HL-60/S4 treated with phorbol 12-myristate 13-acetate at 8.2 ng/mL for 4 days and 3 days (cell line): Measurements from ENCODE around the gene RHOBTB3.

Experiments used
- in situ Hi-C: fragments of 300-500 bp; cut with MboI; formaldehyde crosslinking; loops from 2 replicates; pipeline ENCODE4 v1.15.0; 2022; ENCODE audit warnings: low sequenced_read_pairs

Gene RHOBTB3

DNA sequence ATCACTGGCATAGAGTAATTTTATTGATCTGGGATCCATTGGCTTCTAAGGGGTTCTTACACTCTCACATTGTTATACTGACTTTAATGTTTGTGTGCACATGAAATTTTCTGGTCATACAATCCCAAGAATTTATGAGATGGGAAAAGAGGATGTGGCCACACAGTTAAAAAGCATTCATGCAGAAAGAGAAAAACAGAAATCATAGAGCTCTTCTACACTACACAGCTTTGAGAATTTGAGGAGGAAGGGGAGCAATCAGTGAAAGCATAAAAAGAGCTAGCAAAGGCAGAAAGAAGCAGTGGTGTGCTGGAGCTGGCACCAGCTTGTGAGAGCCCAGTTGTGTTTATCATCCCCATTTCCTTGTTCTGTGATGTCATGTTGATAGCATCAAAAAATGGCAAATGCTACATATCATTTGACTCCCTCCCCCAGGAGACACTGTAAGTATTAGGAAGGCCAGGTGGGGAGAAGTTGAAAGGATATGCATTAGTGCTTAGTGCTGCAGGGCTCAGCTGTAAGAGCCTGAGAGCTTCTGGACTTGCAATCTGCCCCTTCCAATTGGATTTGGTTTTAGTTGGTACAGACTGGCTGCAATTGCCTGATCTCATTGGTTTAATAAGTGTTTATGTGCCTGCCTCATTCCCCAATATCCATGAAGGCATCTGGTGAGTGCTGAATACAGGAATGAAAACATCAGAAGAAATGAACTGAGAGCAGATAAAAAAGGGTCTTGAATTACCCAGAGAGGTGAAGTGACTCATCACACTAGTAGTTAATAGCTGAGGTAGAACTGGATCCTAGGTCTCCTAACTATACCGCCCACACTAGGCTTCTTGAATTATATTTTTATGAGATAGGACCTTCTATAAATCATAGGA, 30.9 kb downstream of the RHOBTB3 start:
- in situ Hi-C loops = no loop called here

DNA sequence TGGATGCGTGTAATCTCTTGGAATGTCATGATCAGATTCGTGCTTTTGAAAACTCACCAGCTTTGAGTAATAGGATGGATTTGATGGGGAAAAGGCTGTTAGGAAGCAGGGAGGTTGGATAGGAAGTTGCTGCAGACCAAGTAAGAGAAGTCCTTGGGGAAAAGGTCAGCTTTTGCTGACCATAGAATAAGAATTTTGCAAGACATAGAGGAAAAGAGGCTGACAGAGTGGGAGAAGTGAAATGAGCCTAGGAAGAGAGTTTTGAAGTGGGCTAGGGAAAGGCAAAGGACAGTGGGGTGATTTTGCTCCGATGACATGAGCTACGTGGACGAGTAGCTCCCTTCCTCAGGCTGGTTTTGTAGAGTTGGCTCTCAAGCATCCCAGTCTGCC, 31.5 kb downstream of the RHOBTB3 start:
- in situ Hi-C loops = no loop called here

DNA sequence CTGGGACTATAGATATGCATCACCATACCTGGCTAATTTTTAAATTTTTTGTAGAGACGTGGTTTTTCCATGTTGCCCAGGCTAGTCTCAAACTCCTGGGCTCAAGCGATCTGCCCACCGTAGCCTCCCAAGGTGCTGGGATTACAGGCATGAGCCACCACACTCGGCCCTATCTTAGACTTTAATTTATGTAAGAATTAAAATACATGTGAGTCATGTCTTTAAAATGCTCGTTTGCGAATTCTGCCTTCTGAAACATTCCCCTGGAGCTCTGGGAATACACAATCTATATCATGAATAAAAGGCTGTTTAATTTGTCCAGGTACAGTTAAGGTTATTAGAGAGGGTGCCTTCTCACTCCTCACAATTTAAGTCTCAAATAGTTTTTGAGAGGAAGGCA, 32.8 kb downstream of the RHOBTB3 start:
- in situ Hi-C loops = no loop called here

DNA sequence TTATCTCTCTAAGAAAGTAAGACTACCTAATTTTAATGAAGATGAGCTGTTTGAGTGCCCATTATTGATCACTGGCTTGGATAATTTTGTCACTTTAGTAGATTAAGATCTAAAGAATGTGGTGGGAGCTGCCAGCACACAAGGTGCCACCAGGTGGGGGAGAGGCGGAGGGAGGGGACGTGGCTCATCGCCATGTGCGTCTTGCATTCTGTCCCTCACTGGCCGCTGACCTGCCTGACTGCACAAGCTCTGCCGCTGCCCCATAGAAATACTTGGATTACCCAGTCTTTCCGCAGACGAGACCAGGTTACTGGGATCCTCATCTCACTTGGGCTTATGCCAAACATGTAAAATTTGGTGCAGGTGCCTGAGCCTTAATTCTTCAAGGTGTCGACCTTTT, 37.6 kb downstream of the RHOBTB3 start:
- in situ Hi-C loops = no loop called here

DNA sequence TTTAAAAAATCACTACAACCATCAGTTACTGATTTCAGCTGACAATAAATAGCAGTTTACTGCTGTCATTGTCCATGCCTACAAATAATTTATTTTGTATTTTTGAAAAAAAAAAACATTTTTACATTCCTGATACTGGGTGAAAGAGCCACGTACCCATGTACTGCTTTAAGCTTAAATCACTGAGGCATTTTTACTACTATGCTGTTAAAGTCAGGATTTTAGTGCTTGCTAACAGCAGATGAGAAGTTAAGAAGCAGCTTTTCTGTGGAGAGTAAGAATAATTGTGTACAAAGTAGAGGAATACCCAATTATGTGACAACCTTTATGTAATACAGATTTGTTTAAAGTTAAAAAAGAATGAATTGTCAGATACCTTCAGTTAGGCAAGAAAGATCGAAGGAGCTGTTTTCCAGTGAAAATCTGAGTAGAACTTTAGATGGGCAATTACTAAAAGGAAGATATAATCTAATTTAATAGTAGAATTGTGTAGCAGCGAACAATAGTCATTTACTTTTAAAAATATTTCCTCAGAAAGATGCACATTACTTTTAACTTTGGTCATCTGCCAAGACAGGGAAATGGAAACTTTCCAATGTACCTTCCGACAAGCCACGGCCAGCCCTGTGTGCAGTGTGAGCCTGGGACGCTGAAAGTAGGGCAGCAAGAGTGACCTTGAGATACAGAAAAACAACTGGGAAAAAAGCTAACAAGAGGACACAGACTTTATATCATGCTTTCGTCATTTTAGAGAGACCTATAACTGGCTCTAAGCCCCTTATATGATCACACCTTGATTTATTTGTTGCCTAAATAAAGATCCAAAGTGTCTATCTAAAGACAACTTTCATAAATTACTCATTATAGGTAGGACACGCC, 39.9 kb downstream of the RHOBTB3 start:
- in situ Hi-C loops = no loop called here

DNA sequence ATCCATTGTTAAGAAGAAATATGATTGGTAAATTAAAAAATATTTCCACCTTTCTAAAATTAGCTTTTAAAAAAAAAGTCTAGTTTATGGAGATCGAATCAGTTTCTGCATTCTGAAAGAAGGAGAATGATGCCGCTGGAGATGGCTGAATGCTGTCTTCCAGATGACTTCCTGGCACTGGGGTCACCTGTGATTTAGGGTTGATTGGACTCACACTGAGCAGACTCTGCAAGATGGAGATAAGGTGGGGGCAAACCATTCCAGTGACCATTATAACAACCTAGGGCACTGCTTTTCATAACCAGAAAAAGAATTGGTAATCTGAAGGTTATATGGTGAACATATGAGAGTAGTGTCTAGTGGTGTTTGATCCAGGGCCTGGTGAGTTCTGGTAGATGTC, 40.8 kb downstream of the RHOBTB3 start:
- in situ Hi-C loops = no loop called here

DNA sequence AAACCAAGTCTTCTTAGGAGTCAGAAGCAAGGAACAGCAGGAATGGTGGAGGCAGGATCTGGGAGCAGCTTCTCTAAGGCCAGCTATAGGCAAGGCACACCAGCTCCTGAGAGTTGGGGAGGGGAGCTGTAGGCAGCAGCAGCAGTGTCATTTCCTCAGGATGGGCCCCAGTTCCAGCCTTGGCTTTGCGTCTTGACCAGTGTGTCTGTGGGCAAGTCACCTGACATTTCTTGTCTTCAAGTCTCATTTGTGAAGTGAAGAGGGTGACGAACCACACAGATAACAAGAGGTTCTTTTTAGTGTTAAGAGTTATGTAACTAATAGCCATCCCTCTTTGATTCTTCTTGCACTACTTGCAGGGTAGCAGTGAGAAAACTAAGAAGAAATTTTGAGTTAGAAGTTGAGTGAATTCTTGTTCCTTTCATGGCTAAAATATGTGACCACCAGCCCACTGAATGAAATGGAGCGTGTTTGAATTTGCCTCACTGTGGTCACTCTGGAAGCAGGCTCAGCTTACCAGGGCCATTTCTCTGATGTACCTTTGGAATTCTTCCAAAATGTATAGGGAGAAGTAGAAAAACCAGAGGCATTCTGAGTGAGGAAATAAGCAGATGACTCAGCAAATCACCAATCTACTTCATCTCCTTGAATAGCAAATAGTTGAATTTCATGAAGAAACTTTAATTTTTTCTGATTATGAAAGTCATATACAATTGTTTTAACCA, 42.4 kb downstream of the RHOBTB3 start:
- in situ Hi-C loops = no loop called here

DNA sequence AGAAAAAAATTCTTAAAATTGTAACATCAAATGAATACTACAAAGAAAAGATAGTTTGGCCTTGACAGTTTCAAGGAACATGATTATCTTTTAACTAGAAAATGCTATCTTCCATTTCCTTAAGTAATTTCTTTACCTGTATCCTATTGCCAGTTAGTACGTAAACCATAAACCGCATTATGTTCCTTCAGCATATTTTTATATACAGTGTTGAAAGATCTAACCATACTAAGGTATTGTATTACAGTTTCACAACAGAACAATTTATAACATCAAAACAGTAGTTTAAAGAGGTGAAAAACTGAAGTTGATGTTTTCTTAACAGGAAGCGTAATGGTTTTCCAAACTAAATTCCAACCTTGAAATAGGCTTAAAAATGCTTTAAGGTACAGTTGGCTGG, 46.3 kb downstream of the RHOBTB3 start:
- in situ Hi-C loops = no loop called here

DNA sequence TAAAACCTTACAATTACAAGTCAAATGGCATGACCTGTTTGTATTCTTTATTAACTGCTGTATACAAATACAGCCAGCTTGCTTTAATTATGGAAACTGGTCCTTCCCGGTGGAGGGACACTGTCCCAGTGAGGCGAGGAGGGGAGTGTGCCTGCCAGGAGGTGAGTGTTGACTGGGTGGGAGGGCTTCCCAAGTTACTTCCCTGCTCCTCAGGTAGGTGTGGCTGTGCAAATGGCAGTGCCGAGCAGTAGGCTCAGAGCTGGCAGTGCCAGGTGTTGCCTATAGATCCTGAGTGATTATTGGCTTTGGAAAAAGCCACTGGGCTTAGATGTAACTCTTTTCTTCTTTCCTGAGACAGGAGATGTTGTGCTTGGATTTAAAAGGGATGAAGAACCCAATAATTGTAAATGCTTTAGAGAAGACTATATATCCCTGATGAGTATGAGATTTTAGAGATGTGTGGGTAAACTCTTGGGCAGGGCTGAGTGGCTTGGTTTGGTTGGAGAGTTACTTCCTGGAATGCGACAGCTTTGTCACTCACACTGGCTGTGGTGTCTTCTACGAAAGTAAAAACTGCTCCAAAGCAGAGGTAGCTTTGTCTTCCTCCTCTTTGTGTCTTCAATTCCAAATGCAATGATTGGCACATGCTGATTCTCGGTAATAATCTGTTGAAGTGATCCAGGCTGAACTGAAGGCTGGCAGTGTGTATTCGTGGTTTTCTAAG, 47.7 kb downstream of the RHOBTB3 start:
- in situ Hi-C loops = no loop called here

DNA sequence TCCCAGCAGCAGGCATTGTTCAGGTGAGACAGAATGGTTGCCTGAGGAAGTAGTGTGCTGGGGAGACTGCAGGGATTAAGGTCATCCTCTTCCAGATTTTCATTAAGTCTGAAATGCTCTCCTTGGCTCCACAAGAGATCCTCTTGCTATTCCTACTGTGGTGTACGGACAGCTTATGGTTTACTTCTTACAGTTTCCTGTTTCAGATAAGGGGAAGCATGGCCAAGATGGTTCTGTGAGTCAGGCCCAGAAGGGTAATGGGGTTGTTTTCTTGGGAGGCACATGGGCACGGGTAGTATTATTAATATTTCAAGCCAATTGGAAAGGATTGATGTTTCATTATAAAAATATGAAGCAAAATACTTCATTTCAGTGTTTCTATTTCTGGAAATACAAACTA, 48.5 kb downstream of the RHOBTB3 start:
- in situ Hi-C loops = no loop called here

DNA sequence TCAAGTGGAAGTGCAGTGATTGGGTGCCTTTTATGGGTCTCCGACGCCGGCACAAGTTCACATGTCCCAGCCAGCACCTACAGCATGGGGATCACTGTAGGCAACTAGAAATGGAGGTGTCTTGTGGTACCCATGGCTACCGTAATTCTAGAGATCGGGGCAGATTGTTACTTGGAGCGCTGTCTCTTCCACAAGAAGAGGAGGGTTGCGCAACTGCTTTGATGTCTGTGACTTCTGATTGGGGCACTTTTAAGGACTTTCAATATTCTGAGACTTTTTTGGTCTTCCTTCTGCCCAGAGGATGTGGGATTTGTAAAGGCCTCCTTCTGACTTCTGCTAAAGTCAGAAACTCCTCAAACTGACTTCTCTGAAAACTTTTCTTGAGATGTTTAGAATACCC, 49.5 kb downstream of the RHOBTB3 start:
- in situ Hi-C loops = no loop called here

DNA sequence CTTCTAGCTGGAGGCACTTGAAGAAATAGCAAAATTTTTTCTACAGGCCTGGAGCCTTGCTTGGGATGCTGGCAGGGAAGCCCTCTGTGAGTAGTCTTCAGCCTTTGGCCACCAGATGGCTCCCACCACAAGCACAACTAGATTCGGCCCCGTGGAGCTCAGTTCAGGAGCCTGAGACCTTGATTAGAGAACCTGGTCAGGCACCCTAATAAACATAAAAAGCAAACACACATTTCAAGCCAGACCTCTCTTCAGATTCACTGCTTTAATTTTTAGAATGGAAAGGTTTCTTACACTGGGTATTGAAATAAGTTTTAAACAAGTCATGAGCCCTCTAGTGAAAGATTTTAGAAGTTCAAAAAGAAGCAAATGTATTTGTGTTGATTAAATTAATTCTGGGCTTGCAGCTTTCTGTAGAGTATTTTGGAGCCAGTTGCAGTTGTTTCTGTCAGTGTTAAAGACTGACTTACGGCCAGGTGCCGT, 50.0 kb downstream of the RHOBTB3 start:
- in situ Hi-C loops = no loop called here

DNA sequence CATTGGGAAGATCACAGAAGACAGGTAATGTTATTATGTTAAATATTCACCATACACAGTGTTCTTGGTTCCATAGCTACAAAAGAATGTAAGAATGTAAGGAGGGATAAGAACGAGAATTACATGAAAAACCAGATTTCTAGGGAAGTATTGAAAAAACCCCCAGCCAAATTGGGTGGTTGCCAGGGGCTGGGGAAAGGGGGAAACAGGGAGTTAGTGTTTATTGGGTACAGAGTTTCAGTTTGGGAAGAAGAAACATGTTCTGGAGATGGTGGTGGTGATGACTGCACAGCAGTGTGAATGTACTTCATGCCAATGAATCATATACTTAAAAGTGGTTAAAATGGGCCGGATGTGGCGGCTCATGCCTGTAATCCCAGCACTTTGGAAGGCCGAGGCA, 51.0 kb downstream of the RHOBTB3 start:
- in situ Hi-C loops = no loop called here

DNA sequence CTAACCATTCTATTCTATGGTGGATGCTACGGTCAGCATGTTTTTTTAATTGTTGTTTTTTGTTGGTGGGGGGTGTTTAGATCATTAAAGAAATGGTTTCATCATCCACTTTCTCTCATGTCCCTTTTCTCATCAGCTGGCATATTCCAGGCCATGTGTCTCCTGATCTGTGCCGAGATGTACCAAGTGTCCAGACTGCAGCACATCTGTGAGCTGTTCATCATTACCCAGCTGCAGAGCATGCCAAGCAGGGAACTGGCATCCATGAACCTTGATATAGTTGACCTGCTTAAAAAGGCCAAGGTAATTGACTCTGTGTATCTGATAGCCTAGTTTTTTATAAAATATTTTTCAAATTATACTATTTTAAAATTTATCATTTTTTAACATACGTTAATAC, 52.5 kb downstream of the RHOBTB3 start:
- in situ Hi-C loops = no loop called here

DNA sequence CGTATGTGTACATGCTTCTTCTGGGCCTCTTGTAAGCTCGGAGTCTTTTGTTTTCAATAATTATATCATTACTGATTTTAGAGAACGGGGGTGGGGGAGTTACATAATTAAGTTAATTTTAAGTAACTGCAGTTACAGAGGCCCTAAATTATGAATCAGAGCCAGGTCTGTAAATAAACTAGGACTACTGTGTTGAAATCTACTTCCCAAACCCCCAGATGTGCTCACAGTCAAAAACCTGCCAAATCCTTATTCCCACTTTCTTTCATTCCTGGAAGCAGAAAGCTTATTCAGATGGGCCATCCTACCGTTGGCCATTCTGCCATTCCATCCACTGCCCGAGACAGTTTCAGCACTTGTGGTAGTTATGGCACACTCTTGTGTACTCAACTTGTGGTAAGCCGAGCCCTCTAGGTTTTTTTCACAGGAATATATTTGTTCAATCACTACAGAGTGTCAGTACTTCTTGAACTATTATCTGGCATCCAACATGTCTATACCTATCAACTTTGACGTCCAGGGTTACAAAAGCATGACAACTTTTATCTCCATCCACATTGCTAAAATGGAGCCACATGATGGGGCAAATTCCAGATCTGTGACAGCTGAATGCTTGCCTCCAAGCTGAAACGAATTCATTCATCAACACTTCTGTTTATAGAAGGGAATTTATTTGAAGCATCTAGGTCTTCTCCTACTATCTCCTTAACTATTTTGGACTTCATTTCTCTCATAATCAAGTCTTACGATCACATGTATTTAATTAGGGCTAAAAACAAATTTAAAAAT, 53.6 kb downstream of the RHOBTB3 start:
- in situ Hi-C loops = no loop called here

DNA sequence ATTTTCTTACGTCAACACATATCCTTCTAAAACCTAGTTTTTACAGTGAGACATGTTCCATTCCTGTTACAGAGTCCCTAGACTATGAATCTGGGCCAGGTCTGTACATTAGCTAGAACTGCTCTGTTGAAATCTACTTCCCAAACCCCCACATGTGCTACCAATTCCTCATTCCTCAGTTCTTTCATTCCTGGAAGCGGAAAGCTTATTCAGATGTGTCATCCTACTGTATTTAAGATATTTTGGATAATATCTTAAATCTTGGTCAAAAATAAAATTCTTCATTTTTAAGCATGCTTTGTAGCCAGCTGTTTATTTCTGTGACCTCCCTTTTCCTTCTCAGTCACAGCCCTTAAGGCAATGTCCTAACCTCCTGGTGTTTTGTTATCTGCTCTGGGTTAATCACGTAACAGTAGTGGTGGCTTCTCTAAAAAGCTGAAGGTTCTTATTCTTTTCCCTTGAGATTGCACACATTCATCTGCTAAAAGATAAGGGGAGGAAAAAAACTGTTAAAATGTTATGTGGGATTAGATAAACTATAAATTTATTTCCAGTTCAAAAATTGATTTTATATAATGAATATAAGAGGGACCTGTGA, 55.8 kb downstream of the RHOBTB3 start:
- in situ Hi-C loops = no loop called here

DNA sequence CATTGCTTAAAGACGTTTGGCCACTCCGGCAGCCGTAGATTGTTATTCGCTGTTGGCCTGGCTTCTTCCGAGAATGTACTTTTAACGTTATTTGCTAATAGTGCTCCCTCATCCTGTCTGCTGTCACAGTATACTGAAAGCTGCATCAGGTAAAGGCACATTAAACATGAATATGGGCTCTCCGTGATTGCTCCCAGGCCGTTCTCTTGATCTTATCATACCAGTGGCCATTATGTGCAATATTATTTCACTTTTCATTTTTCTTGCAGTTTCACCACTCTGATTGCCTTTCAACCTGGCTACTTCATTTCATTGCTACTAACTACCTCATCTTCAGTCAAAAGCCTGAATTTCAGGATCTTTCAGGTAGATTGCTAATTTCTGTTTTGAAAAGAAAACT, 57.4 kb downstream of the RHOBTB3 start:
- in situ Hi-C loops = no loop called here

DNA sequence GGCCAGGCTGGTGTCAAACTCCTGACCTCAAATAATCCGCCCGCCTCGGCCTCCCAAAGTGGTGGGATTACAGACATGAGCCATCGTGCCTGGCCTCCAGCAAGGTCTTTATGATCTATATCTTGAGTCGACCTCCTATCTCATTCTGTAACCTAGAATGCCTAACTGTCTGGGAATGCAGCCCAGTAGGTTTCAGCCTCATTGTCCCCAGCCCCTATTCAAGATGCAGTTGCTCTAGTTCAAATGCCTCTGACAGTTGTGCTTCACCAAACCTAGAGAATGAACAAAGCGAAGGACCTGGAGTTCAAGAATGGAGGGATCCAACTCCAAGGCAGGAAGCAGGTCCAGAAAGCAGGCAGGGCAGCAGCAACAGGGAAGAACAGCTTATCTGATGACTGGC, 60.6 kb downstream of the RHOBTB3 start:
- in situ Hi-C loops = no loop called here

DNA sequence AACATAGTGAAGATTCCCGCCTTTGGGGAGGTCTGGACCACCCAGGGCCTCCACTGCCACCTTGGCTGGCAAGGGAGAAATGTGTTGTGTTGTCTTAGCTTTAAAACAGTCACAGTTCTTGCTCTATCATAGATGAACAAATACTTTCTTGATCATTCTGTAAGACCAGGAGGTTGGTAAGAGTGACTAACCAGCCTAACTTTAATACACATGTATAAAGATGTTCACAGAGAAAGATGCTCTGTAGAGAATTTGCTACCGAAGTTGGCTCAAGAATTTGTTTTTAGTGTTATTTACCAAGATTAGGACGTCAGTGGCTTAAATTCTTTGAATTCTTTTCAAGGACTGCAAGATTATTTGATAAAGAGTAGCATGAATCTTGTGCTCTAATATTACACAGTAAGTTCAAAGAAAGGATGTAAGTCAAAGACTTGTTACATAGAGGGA, 63.0 kb downstream of the RHOBTB3 start:
- in situ Hi-C loops = no loop called here
